SHP77 (cell line): ENCODE results near the gene PLA2G4B.

ENCODE experiments used
- DNase-seq, 2 experiments: peaks; one replicate each; lab custom pipeline; 2025; lab: John Stamatoyannopoulos, UW

PLA2G4B gene

DNA sequence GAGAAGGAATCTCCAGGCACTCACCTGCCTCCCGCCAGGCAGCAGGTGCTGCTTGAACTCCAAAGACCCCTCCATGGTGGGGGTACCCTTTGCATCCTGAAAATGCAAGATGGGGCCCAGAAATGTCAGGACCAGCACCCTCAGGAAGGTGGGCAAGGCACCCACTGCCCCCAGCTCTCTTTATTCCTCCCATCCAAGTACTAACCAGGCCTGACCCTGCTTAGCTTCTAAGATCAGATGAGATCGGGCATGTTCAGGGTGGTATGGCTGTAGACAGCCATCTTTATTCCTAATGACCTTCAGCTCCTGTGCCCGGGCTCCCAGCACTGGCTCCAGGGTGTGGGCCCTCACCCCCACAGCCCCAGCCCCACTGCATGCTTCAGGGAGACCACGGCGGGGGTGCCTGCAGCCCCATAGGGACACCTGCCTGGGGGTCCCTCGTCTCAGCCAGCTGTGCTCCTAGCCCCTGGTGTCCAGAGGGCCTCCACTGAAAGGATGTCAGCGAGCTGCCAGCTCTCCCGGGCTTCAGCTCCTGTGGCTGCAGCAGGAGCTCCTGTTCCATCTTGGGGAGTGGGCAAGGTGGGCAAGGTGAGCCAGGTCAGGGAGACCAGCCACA, 13.2 kb downstream of the PLA2G4B start:
- DNase-seq = no peak

DNA sequence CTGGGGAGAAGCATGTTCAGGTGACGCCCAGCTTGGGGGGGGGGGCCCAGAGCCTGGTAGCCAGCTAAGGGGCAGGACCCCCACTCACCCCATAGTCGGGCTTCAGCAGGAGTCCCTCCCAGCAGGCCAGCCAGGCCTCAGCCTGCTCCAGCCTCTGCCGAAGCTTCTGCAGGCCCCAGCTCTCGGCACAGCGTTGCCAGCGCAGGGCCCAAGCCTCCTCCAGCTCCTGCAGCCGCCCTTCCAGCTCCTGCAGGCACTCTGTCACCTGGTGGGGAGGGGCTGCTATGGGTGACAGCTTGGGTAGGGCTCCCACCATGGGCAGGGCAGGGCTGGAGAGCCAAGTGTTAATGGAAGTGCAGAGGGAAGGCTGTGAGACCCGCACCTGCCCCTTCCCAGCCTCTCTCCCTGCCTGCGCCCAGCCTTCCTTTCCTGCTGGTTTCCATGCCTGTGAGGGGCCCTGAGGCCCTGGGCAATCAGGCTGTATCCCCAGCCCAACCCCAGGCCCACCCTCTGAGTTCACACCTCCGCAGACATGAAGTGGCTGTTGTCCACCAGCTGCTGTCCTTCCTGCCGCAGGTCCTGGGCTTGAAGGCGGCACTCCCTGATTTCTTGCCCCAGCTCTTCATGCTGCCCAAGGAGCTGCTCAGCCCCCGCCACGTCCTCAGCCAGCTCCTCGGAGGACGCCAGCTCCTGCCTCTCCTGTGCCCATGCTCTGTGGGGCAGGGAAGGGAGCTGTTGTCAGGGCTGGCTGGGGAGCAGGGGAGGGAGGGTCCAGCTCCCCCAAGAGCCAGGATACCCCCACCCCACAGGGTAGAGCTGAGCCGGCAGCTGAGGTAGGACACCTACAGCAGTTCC, 14.3 kb downstream of the PLA2G4B start:
- DNase-seq = no peak

DNA sequence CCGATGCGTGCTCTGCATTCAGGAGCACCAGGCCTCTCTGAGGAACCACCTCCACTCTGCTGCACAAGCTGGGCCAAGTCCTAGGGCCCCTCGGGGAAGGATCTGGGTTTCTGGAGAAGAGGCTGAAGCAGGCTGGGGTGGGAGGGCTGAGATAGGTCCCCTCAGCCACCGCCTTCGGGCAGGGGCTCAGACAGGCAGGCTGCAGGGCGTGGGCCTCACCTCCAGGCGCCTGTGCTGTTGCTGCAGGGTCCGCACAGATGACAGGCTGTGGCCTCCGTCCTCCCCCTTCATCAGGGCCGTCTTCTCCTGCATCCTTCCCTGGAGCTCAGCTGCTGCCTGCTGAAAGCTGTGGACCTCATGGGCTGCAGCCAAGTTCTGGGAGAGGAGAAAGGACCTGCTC, 15.2 kb downstream of the PLA2G4B start:
- DNase-seq = no peak

DNA sequence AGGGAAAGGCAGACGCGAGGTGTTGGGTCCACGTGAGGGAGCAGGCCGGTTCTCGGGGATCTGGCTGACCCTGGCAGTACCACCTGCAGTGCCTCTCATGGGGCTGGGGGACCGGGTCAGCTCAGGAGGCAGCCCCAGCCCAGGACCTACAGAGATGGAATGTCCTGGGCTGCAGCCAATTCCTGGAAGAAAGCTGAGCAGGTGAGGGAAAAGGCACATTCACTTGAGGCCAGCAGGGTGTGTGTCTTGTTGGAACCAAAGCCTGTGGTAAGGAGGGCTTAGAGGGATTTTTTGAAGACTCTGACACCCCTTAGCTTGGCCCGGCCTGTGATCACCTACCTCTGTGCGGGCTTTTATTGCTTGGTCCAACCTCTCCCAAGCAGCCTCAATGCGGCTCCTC, 15.8 kb downstream of the PLA2G4B start:
- DNase-seq = no peak

DNA sequence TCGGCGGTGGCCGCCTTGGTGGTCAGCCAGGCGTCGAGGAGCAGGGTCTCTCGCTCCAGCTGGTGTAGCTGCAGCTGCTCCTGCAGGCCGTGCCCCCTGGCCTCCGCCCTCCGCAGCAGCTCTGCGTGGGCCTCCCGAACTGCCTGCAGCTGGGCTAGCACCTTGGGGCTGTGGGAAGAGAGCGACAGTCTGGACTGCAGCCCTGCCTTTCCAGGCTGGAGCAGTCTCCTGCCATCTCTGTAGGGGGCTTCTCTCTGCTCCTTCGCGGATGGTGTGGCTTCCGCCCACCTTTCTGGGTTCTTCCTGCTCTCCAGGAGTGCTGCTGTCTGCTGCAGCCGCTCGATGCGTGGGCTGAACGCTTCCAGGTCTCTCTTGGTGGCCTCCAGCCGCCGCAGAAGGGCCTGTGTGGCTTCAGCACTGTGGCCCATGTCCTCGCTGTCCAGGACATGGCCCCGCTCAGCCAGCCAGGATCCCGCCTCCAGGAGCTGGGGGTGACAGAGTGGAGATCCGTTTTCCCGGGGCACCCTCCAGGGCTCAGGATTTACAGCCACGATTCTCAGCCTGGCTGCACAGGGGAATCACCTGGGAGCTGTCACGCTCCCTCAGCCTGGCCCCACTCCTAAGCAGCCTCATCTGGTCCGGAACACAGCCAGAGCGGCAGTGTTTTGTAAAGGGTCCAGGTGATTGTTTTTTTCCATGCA, 16.8 kb downstream of the PLA2G4B start:
- no peak for DNase-seq

DNA sequence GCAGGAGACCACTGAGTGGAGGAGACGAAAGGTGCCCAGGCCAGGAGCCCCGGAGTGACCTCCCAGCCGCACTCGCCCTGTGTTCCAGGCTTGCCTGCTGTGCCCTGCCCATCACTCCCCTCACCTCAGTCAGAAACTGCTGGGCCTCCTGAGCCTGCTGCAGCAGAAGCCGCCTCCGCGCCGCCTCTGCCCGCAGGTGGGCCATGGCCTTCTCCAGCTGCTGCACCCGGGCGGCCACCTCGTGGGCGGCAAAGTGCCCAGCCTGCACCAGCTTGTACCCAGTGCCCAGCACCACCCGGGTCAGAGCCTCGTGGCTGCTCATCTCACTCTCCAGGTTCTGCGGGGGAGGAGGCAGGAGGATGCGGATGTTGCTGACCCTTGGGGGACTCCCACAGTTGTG, 17.6 kb downstream of the PLA2G4B start:
- no peak for DNase-seq

DNA sequence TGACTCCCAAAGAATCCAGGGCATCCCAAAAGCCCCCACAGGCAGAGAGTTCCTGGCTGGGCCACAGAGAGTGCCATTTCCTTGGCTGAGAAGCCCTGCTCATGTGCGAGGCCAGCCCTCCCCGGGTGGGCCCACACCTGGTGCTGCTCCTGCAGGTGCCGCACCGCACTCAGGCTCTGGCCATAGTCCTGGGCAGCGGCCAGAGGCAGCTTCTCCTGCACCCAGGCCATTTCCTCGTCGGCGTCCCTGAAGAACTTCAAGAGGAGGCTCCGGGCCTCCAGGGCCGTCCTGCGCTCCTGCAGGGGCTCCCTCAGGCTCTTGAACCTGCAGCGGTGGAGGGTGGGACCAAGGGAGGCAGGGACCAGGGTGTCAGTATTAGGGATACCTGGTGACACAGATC, 18.1 kb downstream of the PLA2G4B start:
- no peak for DNase-seq

DNA sequence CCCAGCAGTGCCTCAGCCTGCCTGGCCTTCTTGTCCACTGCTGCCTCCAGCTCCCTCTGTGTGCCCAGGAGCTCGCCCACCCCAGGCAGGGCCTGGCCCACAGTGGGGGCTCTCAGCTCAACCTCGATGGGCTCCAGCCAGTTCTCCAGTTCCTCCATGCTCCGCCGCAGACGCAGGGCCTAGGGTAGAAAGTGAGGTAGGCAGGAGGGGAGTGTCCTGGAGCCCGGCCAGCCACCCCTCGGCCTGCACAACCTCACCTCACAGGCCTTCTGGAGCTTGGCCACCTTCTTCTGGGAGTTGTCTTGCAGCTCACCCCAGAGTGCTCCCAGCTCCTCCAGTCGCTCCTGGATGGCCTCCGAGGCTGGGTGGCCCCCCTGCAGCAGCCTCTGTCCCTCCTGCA, 18.7 kb downstream of the PLA2G4B start:
- DNase-seq = no peak

DNA sequence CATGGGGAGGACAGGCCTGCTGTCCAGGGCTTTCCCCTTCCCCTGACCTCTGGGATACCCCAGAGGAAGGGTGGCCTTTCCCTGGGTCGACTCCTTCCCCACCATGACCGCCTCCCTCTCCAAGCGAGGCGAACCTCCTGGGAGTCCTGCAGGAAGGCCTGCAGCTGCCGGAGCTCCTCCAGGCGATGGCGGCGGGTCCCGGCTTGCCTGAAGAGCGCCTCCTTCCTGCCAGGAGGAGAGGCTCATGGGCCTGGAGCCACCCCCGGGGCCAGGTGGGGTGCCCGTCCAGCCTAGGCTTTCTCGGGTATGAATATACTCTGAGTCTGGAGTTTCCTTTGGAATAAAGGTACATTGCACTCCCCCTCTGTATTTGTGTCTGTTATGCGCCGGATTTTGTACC, 20.1 kb downstream of the PLA2G4B start:
- no peak for DNase-seq

DNA sequence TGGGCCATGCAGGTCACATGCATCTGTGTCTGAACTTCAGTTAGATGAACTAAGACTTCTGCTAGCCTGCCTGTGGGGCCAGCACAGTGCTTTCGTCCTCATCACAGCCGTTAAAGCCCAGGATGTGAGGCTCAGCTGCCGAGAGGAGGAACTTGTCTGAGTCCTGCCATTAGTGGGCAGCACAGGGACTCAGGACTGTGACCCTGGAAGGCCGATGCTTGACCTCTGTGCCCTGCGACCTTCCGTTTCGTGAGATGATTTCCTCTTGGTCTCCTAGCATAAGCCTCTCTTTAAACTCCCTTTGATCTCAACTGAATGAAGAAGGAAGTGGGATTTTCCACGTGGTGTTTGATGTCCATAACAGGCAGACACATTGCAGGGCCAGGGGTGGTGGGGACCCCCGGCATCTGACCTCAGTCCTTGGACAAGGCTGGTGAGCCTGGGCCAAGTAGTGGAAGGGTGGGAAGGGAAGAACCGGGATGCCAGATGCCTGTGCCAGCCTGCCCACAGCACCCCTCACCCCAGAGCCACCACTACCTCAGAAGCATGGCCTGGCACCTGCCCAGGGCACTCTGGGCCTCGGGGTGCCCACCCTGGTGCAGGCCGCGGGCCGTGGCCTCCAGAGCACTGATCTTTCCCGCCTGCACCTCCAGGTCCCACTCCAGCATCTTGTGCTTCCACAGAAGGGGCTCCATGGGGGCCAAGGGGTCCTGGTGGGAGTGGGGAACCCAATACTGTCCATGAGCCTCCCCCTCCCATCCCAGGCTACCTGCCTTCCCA, 21.6 kb downstream of the PLA2G4B start:
- DNase-seq = no peak

DNA sequence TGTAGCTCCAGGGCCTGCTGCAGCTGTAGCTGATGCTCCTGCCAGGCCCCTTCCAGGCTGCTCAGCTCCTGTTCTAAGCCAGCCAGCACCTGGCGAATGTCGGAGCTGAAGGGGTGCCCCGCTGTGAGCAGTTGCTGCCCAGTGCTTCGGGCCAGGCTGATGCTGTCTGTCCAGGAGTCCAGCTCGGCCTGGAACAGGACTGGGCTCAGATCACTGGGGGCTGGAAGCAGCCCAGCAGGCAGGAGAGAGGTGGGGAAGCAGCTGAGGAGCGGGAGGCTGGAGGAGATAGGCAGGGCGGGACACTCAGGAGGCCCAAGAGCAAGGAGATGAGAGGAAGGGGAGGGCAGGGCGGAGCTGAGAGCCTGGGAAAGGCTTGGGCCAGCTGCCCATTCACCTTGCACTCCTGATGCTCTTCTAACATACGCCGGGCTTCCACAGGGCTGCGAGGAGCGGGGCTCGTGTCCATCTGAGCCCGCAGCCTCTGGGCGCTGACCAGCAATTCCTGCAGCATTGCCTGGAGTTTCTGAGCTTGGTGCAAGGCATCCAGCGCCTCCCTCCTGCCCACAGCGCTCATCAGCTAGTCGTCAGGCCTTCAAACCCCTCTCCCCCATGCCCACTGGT, 23.2 kb downstream of the PLA2G4B start:
- no peak for DNase-seq

DNA sequence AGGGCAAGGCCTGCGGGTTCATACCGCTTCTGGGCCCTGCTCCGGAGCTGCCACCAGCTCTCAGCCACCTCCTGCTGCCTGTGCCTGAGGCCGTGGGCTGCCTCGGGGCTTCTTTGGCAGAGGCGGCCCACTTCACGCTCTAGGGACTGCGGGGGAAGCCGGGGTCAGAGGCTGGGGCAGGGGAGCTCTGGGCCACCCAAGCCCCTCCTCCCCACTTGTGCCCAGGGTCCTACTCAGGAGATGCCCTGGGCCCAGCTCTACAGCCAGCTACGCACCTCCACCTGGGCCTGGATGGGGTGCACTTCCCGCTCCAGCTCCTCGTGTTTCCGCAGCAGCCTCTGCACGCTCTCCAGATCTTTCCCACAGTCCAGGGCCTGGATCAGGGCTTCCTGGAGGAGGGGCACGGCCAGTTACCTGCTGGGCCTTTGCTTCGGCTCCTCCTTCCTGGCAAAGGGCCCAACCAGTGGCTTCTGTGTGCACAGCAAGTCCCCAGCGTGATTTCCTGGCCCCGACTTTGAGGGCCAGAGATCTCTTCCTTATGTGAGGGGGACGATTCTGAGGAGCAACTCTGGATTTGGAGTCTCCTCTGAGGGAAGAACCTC, 24.0 kb downstream of the PLA2G4B start:
- no peak for DNase-seq

DNA sequence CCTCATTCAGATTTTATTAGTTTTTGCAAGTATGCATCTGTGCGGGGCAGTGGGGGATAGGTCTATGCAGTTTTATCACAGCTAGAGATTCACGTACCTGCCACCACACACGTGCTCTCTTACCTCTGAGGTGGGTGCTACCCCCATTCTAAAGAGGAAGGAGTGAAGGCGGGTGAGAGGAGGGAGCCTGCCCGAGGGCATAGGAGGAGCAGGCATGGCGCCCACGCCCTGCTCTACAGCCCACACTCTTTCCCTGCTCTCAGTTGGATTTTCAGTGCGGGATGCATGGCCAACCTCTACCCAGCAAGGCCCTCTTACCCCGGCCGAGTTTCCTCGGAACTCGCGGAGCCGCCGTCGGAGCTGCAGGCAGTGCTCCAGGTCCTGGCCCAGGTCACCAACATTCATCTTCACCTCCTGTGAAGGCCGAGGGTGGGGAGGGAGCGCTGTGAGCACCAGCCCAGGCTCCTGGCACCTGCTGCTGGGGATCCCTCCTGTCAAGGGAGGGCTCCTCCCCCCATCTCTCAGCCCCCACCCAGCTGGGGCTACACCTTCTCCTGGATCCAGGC, 26.9 kb downstream of the PLA2G4B start:
- DNase-seq = no peak

DNA sequence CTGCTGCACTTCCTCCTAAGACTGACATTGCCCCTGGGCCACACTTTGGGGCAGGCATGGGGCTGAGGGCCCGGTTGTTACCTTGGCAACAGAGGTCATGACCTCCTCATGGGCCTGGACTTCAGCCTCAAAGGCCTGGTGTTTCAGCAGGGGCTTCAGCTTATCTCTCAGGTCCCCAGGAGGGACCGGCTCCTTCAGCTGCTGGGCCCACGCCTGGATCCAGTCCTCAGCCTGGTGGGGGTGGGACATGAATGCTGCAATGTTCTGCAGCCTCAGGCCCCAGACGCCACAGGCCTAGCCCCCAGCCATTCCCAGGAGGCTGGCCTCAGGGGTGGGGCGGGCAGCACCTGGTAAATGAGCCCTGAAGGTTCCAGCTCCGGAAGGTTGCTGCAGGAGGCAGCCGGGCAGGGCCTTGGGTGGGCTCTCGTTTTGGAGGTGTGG, 27.6 kb downstream of the PLA2G4B start:
- no peak for DNase-seq

DNA sequence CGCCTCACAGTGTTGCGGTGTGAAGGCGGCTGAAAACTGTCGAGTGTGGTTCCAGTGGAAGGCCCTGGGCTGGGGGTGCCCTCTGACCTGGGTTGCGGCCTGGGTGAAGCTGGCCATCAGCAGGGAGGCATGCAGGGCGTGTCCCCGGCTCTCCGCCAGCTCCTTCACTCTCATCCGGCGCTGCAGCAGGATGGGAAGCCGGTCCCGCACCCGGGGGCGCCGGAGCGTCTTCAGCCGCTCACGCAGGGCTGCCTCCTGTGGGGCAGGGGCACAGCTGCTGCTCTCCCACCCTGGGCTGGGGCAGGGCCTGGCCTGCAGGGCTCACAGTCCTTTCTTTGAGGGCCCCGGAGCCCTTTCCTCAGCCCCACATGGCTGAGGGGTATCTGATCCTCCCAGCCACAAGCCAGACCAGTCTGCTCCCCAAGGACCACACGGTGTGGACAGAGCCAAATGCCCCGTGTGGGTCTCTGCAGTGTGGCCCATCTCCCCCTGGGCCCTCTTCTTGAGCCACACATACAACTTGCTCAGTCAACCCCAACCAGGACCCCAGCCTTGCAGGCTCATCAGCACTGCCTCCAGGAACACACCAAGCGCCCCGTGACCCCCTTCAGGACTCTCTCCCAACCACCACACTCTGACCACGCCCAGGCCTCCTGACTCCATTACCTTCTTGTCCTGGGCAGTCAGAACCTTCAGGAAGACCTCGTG, 28.4 kb downstream of the PLA2G4B start:
- DNase-seq = no peak

DNA sequence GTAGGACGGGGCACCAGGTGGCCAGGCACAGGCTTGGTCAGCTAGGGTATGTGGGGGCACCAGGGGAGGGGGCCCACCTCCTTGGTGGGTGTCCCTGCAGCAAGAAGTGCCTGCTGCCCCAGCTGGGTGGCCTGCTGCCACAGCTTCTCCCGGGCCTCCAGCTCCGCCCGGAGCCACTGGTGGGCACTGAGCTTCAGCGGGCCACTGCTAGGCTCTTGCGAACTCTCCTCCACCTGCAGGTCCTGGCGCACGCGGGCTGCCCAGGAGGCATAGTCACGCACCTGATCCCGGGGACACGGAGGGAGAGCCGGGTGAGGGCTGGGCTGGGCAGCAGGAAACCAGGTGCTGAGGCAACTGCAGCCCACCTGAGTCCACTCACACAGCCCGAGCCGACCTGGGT, 29.7 kb downstream of the PLA2G4B start:
- no peak for DNase-seq

DNA sequence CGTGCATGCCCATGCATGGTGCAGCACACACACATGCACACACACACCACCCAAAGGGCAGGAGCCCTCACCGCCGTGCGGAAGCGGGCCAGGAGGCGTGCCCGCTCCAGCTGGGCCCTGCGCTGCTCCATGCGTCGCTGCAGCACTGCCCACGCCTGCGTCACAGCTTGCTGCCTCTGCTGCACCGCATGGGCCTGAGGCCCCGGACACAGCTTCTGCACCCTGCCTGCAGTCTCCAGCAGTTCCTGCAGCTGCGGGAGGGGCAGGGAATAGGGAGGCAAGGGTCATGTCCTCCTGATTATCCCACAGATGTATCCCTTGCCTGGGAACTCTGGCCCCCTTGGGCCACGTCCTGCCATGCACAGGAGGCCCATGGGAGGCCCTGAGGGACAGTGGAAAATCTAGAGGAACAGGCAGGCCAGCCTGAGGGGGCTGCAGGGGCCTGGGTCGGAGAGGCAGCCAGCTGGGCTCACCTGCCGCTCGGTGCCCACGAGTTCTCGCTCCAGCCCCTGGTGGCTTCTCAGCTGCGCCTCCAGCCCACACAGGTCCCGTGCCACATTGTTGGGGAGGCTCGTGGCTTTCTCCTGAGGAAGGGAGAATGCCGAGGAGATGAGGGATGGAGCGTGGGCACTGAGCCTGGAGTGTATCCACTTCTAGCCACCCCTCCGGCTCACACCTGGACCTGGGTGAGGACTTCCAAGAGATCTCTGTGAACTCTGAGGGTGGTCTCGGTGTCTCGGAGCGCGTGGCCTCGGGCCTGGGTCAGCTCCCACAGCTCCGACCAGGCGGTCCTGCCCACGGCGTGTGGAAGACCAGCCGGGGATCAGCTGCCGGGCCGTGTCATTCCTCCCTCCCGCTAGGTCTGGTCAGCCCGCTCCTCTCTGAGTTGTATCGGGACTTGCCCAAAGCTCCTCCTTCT, 31.4 kb downstream of the PLA2G4B start:
- DNase-seq = no peak

DNA sequence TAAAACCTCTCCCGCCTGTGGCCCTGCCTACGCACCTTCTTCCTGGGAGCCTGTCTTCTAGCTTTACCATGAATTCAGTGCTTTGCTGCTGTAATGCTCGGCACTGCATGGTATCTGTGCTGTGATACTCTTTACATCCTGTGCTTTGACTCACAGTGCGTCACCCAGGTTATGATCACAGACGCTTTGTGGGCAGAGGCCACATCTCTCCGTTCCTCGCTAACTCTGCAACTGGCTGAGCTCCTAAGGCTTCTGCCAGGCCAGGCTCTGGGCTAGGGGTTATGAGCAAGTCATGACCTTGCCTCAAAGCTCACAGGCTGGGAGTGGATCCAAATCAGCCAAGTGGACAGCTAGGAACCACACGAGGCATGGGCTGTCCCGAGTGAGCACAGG, 32.0 kb downstream of the PLA2G4B start:
- no peak for DNase-seq

DNA sequence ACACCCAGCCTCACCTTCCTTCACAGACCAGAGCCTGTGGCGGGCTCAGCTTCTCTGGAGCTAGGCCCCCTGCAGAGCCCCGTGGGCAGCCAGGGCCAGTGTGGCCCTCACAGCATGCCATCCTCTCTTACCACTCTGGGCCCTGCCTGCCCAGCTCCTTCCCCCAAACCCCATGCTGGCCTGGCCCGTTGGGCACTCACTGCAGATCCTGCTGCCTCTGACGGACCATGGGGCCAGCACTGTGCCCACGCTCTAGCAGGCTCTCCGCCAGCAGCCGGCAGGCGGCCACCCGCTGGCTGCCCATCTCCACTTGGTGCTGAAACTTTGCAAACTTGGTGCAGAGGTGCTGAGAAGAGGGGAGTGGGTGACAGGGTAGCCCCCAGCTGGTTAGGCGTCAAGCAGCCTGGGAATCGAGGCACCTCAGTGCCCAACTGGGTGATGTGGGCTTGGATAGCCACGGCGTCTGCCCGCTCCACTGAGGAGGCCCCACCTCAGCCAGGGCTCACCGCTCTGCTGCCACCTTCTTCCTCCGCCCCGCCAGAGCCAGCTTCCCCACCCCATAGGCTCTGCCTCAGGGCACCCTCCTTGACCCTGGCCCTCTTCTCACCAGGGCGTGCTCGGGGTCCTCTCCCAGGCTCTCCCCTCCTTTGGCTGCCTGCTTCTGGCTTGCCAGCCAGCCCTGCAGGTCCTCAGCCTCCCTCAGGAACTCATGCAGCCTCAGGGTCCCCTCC, 32.7 kb downstream of the PLA2G4B start:
- DNase-seq = no peak
